Measurements from ENCODE around the gene MAP4K4.

MAP4K4 gene

DNA sequence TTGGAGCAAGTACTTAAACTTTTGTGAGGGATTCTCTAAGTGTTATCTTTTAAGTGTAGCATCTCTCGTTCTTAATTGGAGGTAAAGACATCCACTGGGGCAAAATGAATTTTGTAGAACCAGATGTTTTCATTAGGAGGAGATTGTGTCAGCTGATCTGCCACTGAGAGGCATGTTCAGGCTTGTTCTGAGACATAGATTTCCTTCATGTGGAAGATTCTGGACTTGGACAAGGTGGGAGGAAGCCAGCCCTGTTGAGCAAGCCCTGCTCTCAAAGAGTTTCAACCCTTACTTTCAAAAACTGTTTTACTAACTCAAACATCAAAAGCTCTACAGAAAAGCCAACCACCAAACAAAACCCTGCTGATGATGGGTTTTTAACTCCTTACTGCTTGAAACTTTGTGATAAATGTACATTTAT is 6.5 kb downstream of the MAP4K4 start:
- Histone ChIP-seq H3K36me3 (ENCODE audit: insufficient read depth, low read length) (peaks cover 33% of the 10 kb centered on the region), H3K4me3 (ENCODE audit: low read depth in 1 of 2, low read length in 2 of 2) (no peak overlapping the region), H4K20me1 (ENCODE audit: insufficient read depth, low read length) (peaks cover 72% of the 10 kb centered on the region), H3K9me3 (ENCODE audit: insufficient read depth, low read length, severe bottlenecking) (no peaks in the 10 kb centered on the region), H3K4me2 (ENCODE audit: insufficient read depth, low read length) (peak overlapping the region; percentile 90; the same call in 1 of the 2 replicates), H2AFZ (ENCODE audit: low read depth, low read length) (no peak overlapping the region), H3K4me1 (ENCODE audit: insufficient read depth, low read length) (peaks cover 97% of the 10 kb centered on the region), H3K27ac (ENCODE audit: low read length) (peak overlapping the region; percentile 50), H3K79me2 (ENCODE audit: insufficient read depth, low read length) (peaks cover 97% of the 10 kb centered on the region), H3K9ac (ENCODE audit: low read depth, low read length) (no peak overlapping the region; the same call in 1 of the 2 replicates), H3K27me3 (ENCODE audit: insufficient read depth, low read length, poor library complexity) (no peaks in the 10 kb centered on the region)
- ATAC-seq (ENCODE audit: insufficient read depth, low read depth), result peak; percentile 69
- TF ChIP-seq EZH2 (IDR thresholded peaks at IDR 0.05; ENCODE audit: borderline replicate concordance, low read depth, low read length, severe bottlenecking), result no peak
- TF ChIP-seq, protein P1, sequence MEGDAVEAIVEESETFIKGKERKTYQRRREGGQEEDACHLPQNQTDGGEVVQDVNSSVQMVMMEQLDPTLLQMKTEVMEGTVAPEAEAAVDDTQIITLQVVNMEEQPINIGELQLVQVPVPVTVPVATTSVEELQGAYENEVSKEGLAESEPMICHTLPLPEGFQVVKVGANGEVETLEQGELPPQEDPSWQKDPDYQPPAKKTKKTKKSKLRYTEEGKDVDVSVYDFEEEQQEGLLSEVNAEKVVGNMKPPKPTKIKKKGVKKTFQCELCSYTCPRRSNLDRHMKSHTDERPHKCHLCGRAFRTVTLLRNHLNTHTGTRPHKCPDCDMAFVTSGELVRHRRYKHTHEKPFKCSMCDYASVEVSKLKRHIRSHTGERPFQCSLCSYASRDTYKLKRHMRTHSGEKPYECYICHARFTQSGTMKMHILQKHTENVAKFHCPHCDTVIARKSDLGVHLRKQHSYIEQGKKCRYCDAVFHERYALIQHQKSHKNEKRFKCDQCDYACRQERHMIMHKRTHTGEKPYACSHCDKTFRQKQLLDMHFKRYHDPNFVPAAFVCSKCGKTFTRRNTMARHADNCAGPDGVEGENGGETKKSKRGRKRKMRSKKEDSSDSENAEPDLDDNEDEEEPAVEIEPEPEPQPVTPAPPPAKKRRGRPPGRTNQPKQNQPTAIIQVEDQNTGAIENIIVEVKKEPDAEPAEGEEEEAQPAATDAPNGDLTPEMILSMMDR (IDR thresholded peaks at IDR 0.05; ENCODE audit: borderline replicate concordance, extremely low read depth, low read length, poor library complexity, severe bottlenecking), result no peak
- DNase-seq, result peak; percentile 79

DNA sequence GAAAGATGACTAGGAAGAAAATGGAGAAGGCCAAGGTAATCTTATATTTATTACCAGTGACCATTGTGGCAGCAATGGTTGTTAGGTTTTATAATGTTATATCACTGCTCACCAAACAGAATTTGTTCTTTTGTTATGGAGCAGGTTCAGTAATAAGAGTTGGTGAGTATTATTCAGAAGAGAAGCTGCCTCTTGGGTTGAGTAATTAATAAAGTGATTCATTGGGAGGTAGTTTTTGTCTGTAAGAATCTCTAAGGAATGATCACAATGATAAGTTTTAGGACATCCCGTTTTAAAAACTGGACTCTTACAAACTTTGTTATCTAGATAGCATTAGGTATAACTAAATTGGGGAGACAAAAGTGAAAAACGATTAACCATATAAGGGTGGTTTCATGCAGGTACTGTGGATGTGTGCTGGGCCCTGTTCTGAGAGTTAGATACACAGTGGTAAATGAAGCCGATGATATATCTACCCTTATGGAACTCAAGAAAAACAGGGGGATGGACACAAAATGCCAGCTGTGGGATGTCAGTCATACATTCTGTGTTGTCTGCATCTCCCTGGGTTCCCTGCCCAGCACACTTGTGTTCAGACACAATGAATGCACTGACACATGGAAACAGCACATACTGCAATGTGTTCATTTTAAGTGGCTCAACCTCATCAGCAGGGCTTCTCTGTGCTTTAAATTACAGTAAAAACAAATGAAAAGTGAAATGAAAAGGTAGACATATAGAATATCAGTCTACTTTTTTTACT is 7.5 kb downstream of the MAP4K4 start:
- Histone ChIP-seq H3K79me2 (ENCODE audit: insufficient read depth, low read length) (peaks cover 97% of the 10 kb centered on the region), H4K20me1 (ENCODE audit: insufficient read depth, low read length) (peaks cover 71% of the 10 kb centered on the region), H3K27ac (ENCODE audit: low read length) (peak overlapping the region; percentile 62), H2AFZ (ENCODE audit: low read depth, low read length) (no peak overlapping the region), H3K4me3 (ENCODE audit: low read depth in 1 of 2, low read length in 2 of 2) (no peak overlapping the region), H3K9me3 (ENCODE audit: insufficient read depth, low read length, severe bottlenecking) (no peaks in the 10 kb centered on the region), H3K27me3 (ENCODE audit: insufficient read depth, low read length, poor library complexity) (no peaks in the 10 kb centered on the region), H3K9ac (ENCODE audit: low read depth, low read length) (no peak overlapping the region), H3K36me3 (ENCODE audit: insufficient read depth, low read length) (peaks cover 33% of the 10 kb centered on the region), H3K4me1 (ENCODE audit: insufficient read depth, low read length) (peaks cover 95% of the 10 kb centered on the region), H3K4me2 (ENCODE audit: insufficient read depth, low read length) (peak overlapping the region; percentile 90; the same call in 1 of the 2 replicates)
- TF ChIP-seq, protein P1 (IDR thresholded peaks at IDR 0.05; ENCODE audit: borderline replicate concordance, extremely low read depth, low read length, poor library complexity, severe bottlenecking), result no peak
- TF ChIP-seq EZH2 (IDR thresholded peaks at IDR 0.05; ENCODE audit: borderline replicate concordance, low read depth, low read length, severe bottlenecking), result no peak
- ATAC-seq (ENCODE audit: insufficient read depth, low read depth) (no peak), DNase-seq (no peak)

DNA sequence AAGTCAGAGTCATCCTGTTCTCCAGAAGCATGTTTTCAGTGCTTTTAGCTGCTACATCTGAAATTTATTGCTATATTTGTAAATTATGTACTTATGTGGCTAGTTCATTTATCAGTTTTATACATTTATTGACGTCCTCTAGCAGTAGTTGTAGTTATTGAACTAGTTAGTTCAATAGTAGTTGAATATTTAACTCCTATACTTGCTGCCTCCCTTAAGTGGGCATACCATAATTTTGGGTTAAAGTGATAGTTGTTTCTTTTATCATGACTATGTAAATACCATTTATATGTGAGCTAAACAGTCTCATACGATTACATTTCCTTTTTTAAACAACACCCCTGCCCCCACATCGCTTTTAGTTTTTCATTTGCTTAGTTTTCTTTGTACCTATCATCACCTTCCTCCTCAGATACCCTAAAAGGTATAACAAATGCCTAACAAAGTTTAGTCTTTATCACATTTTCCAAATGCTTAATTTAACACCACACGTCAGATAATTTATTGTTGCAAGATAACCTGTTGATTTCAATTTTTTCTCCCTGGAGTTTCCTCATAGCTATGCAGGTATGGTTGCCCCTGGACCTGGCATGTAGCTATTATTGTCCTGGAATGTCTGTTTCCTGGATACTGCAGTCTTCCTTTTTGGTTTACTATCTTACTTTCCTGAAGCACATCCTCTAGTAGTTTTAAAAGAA is 8.8 kb downstream of the MAP4K4 start:
- Histone ChIP-seq H3K9ac (ENCODE audit: low read depth, low read length) (no peak overlapping the region), H3K4me2 (ENCODE audit: insufficient read depth, low read length) (peak overlapping the region; percentile 52; the same call in 1 of the 2 replicates), H2AFZ (ENCODE audit: low read depth, low read length) (no peak overlapping the region), H3K27ac (ENCODE audit: low read length) (peak overlapping the region; percentile 73), H3K4me1 (ENCODE audit: insufficient read depth, low read length) (peaks cover 86% of the 10 kb centered on the region), H3K4me3 (ENCODE audit: low read depth in 1 of 2, low read length in 2 of 2) (0 out of 4 replicates have a peak overlapping the region, but pooled peaks of 1 of the 2 experiments have one; percentile 7), H3K27me3 (ENCODE audit: insufficient read depth, low read length, poor library complexity) (no peaks in the 10 kb centered on the region), H3K79me2 (ENCODE audit: insufficient read depth, low read length) (peaks cover 97% of the 10 kb centered on the region), H3K36me3 (ENCODE audit: insufficient read depth, low read length) (peaks cover 33% of the 10 kb centered on the region), H4K20me1 (ENCODE audit: insufficient read depth, low read length) (peaks cover 80% of the 10 kb centered on the region), H3K9me3 (ENCODE audit: insufficient read depth, low read length, severe bottlenecking) (no peaks in the 10 kb centered on the region)
- ATAC-seq (ENCODE audit: insufficient read depth, low read depth), result no peak
- DNase-seq, result no peak
- TF ChIP-seq, protein P1 (IDR thresholded peaks at IDR 0.05; ENCODE audit: borderline replicate concordance, extremely low read depth, low read length, poor library complexity, severe bottlenecking), result no peak
- no peak for TF ChIP-seq EZH2 (IDR thresholded peaks at IDR 0.05; ENCODE audit: borderline replicate concordance, low read depth, low read length, severe bottlenecking)

Measured in DND-41 (cell line).